Skeletal muscle cell (primary cell): Measurements from ENCODE around the gene KPNB1.
A peak's percentile ranks its signal among the peaks of the same experiment; 100 is the strongest.

Experiments
- DNase-seq: peaks from one replicate; pipeline ENCODE4 v3.0.0-alpha.2; 2010; ENCODE audit warnings: low read depth
- H3K4me3 ChIP-seq: 2 replicates; pipeline ENCODE4 v1.5.1; 2011; ENCODE audit warnings: low read depth, mild to moderate bottlenecking, control low read depth, low read length, moderate library complexity

Gene KPNB1

GRCh38 chr17:47707884-47708283, 58.2 kb downstream of the KPNB1 start:
- no peak for DNase-seq
- H3K4me3 ChIP-seq: no peak overlapping the region

GRCh38 chr17:47708312-47708863, 58.7 kb downstream of the KPNB1 start:
- no peak overlapping the region for H3K4me3 ChIP-seq
- no peak for DNase-seq

GRCh38 chr17:47708864-47709541, 59.3 kb downstream of the KPNB1 start:
- no peak for DNase-seq
- H3K4me3 ChIP-seq: no peak overlapping the region

GRCh38 chr17:47709594-47709993, 59.9 kb downstream of the KPNB1 start:
- H3K4me3 ChIP-seq: no peak overlapping the region

GRCh38 chr17:47711366-47712099, 61.8 kb downstream of the KPNB1 start:
- H3K4me3 ChIP-seq: no peak overlapping the region
- no peak for DNase-seq

More at GRCh38 chr17:47709594-47709993, 59.9 kb downstream of the KPNB1 start:
- no peak for DNase-seq

GRCh38 chr17:47712330-47713023, 62.8 kb downstream of the KPNB1 start:
- no peak overlapping the region for H3K4me3 ChIP-seq
- DNase-seq: no peak

- no peak for DNase-seq
- H3K4me3 ChIP-seq: no peak overlapping the region
Observed at GRCh38 chr17:47713980-47714700, 64.4 kb downstream of the KPNB1 start.

GRCh38 chr17:47714773-47715396, 65.2 kb downstream of the KPNB1 start:
- no peak for DNase-seq

GRCh38 chr17:47715669-47716325, 66.1 kb downstream of the KPNB1 start:
- no peak overlapping the region for H3K4me3 ChIP-seq
- DNase-seq: no peak

More at GRCh38 chr17:47714773-47715396, 65.2 kb downstream of the KPNB1 start:
- no peak overlapping the region for H3K4me3 ChIP-seq

GRCh38 chr17:47716375-47716774, 66.7 kb downstream of the KPNB1 start:
- DNase-seq: no peak
- no peak overlapping the region for H3K4me3 ChIP-seq

- no peak for DNase-seq
- no peak overlapping the region for H3K4me3 ChIP-seq
Observed at GRCh38 chr17:47717261-47717697, 67.6 kb downstream of the KPNB1 start.

- H3K4me3 ChIP-seq: no peak overlapping the region
- no peak for DNase-seq
Observed at GRCh38 chr17:47717979-47718621, 68.4 kb downstream of the KPNB1 start.

GRCh38 chr17:47718634-47719405, 69.1 kb downstream of the KPNB1 start:
- no peak overlapping the region for H3K4me3 ChIP-seq

GRCh38 chr17:47719411-47720152, 69.9 kb downstream of the KPNB1 start:
- peak; percentile 46 for DNase-seq
- H3K4me3 ChIP-seq: no peak overlapping the region

More at GRCh38 chr17:47718634-47719405, 69.1 kb downstream of the KPNB1 start:
- no peak for DNase-seq

GRCh38 chr17:47720196-47720595, 70.5 kb downstream of the KPNB1 start:
- no peak overlapping the region for H3K4me3 ChIP-seq
- no peak for DNase-seq

GRCh38 chr17:47720754-47721533, 71.2 kb downstream of the KPNB1 start:
- no peak overlapping the region for H3K4me3 ChIP-seq
- no peak for DNase-seq
